Prostate gland (tissue), 2 donors: ENCODE results near the gene MAP2K7. TPM values are rescaled to one million over a fixed set of nuclear protein-coding genes. Genes with fewer than 3 reads are reported as not detected.

Experiments used
- DNase-seq: peaks from one replicate; pipeline ENCODE4 v3.0.0-alpha.2; 2019; ENCODE audit warnings: low spot score
- H3K27ac ChIP-seq, 2 donors: fragments of 200-600 bp; sonication (generic); 2 replicates each; pipeline ENCODE4 v1.5.1; 2017 to 2019
- H3K27me3 ChIP-seq: fragments of 200-600 bp; sonication (generic); replicated peaks from 2 replicates; pipeline ENCODE4 v1.5.1; 2019; ENCODE audit not compliant: insufficient read depth
- H3K36me3 ChIP-seq, 2 donors: fragments of 200-600 bp; sonication (generic); 1 replicate in 1 of 2; 2 replicates in 1 of 2; pipeline versions ENCODE4 v1.5.1 to v1.8.1; 2017 to 2019
- H3K4me1 ChIP-seq: fragments of 200-600 bp; sonication (generic); replicated peaks from 2 replicates; pipeline ENCODE4 v1.5.1; 2019
- H3K4me3 ChIP-seq, 2 donors: fragments of 200-600 bp; sonication (generic); 2 replicates each; pipeline ENCODE4 v1.5.1; 2017 to 2019
- H3K9me3 ChIP-seq: fragments of 200-600 bp; sonication (generic); 2 replicates; pipeline ENCODE4 v1.5.1; 2017
- POLR2A ChIP-seq: fragments of 450-650 bp; IDR thresholded peaks from one replicate; pipeline ENCODE4 v1.6.1; 2016; ENCODE audit warnings: antibody characterized with exemption, mild to moderate bottlenecking
- POLR2AphosphoS5 ChIP-seq: sonication (generic); formaldehyde crosslinking; IDR thresholded peaks from one replicate; pipeline ENCODE4 v1.6.1; 2017; ENCODE audit warnings: antibody characterized with exemption
- WGBS: methylation state at CpG from one replicate; pipeline ENCODE4 v1.1.5; 2018; 5-methylcytosine and 5-hydroxymethylcytosine counted together
- intact Hi-C: fragments of 100-400 bp; cut with DNase I; formaldehyde crosslinking; loops from one replicate; pipeline ENCODE4 v1.14.2; 2022
- total RNA-seq, 2 donors: library from RNA; depleted of rRNA; stranded (reverse); fragments of >200 nt; gene quantifications; one replicate each; pipeline ENCODE4 v1.1.0, GENCODE V29; 2016
- TF ChIP-seq, protein P1 (sequence below), 4 experiments: fragments of 200-600 bp in 2 of 4; fragments of 450-650 bp in 2 of 4; sonication (generic) in 2 of 4; IDR thresholded peaks; 1 replicate in 3 of 4; 2 replicates in 1 of 4; pipeline ENCODE4 v1.5.1; 2016 to 2019; ENCODE audit warnings: antibody characterized with exemption in 4 of 4, mild to moderate bottlenecking in 2 of 4, moderate library complexity in 2 of 4

Gene MAP2K7
- total RNA-seq, 2 donors from 2014 or later: 21.6 to 45.2 TPM

DNA sequence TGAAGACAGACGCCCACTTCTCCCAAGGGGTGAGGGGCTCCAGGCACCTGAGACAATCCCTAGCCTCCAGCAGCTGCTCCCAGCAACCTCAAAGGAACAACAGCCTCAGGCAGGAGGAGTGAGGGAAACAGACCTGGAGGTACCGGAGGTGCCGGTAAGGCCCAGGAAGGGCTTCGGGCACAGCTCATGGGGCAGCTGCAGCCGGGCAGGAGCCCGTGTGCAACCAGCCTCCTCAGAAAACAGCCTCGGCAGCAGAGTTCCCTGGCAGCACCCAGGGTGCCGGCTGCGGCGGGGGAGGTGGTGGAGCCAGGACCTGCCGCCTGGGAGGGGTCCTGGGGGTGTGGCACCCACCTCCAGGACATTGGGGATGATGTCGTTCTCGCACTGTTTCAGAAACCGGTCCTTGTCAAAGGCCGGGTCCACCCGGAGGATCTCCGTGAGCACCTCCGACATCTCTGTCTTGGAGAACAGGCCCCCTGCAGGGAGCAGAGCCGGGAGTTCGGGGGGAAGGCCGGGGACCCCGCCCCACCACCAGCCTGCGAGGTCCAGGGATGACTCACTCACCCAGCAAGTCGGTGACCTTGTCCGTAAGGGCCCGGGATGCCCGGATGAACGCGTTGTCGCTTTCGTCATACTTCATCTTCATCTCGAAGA is 28.7 kb downstream of the MAP2K7 start:
- H3K27ac ChIP-seq: no peak overlapping the region
- DNase-seq: no peak
- H3K27me3 ChIP-seq: no peaks in the 10 kb centered on the region
- peaks cover 12 to 49% of the 10 kb centered on the region in 2 donors for H3K36me3 ChIP-seq
- 92% methylated on average over 32 of the region's 32 CpGs for WGBS
- H3K9me3 ChIP-seq: no peaks in the 10 kb centered on the region
- no peak for TF ChIP-seq POLR2AphosphoS5
- TF ChIP-seq, protein P1, sequence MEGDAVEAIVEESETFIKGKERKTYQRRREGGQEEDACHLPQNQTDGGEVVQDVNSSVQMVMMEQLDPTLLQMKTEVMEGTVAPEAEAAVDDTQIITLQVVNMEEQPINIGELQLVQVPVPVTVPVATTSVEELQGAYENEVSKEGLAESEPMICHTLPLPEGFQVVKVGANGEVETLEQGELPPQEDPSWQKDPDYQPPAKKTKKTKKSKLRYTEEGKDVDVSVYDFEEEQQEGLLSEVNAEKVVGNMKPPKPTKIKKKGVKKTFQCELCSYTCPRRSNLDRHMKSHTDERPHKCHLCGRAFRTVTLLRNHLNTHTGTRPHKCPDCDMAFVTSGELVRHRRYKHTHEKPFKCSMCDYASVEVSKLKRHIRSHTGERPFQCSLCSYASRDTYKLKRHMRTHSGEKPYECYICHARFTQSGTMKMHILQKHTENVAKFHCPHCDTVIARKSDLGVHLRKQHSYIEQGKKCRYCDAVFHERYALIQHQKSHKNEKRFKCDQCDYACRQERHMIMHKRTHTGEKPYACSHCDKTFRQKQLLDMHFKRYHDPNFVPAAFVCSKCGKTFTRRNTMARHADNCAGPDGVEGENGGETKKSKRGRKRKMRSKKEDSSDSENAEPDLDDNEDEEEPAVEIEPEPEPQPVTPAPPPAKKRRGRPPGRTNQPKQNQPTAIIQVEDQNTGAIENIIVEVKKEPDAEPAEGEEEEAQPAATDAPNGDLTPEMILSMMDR (IDR thresholded peaks at IDR 0.05): no peak
- TF ChIP-seq POLR2A: no peak
- no peak overlapping the region for H3K4me3 ChIP-seq
- H3K4me1 ChIP-seq: peaks cover 17% of the 10 kb centered on the region
- intact Hi-C loops: no loop called here

DNA sequence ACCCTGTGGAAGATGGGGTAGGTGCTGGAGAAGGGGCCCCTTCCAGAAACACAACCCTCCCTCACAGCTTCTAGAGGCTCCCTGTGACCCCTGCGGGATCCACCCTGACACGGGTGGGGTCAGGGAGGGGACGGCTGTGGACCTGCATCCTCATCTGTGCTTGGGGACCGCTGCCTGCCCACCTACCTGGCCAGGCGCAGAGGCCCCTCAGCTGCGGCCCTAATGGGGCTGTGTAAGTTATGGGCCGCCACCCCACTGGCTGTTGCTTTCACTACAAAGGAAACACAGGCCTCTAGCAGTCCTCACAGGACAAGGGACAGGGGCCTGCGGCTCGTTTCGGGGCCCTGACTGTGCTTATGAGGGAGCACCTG is 29.2 kb downstream of the MAP2K7 start:
- Histone ChIP-seq H3K27ac (no peak overlapping the region), H3K36me3 (peaks cover 12 to 51% of the 10 kb centered on the region in 2 donors), H3K4me1 (peaks cover 14% of the 10 kb centered on the region), H3K4me3 (no peak overlapping the region), H3K9me3 (no peaks in the 10 kb centered on the region), H3K27me3 (no peaks in the 10 kb centered on the region)
- TF ChIP-seq, protein P1 (IDR thresholded peaks at IDR 0.05): no peak
- intact Hi-C loops: no loop called here
- no peak for DNase-seq
- WGBS: 96% methylated on average over 10 of the region's 10 CpGs

DNA sequence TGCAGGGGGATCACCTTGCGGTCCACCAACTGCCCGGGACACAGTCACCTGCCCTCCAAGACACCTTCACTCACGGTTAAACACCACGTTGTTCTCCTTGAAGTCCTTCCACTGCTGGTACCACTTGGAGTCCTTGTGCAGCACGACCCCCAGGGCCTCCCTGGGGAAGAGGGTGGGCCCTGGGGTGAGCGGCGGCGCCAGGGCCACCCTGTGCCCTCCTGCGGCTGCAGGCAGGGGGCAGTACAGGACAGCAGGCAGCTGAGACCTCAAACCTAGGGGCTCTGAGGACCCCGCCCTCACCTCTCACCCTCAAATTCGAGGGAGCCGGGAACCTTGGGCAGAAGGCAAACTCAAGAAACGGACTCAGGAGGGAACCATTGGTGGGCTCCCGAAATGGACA is 29.7 kb downstream of the MAP2K7 start:
- 87% methylated on average over 12 of the region's 14 CpGs for WGBS
- no peak for DNase-seq
- Histone ChIP-seq H3K4me3 (no peak overlapping the region), H3K4me1 (peaks cover 10% of the 10 kb centered on the region), H3K36me3 (peaks cover 12 to 51% of the 10 kb centered on the region in 2 donors), H3K27ac (no peak overlapping the region), H3K9me3 (no peaks in the 10 kb centered on the region), H3K27me3 (no peaks in the 10 kb centered on the region)
- TF ChIP-seq POLR2AphosphoS5 (no peak), POLR2A (no peak)
- TF ChIP-seq, protein P1 (IDR thresholded peaks at IDR 0.05): no peak
- intact Hi-C loops: no loop called here

DNA sequence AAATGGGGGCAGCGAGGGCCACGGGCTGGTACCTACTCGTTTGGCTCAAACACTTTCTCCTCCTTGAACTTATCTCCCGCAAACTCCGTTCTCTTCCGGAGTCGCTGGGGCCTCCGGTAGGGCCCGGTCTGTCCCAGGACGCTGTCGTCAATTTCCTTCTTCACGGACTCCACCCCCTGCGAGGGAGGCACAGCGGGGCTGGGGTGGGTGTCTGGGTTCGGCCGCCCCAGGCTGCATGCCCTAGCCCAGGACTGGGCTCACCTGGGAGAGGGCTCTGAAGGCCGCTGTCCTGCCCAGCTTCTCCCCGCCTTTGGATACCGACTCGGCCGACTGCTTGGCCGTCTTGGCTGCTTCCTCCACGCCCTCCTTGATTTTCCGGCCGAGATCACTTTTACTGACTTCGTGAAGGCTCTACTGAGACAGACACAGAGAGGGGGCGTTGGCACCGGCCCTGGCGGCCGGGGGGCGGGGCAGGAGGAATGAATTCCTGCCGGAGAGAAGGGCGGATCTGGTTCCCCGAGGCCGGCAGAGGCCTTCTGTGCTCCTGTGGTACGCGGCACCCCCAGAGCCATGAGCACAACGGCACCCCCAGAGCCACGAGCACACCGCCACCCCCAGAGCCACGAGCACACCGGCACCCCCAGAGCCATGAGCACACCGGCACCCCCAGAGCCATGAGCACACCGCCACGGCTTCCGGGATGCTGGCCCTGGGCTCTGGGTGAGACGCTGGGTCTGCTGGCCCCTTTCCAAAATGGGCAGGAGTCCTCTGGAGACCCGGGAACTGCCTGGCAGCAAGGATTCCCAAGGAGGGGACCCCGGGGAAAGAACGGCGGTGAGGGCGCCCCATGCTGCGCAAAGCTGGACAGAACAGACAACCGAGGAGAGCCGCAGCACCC is 30.4 kb downstream of the MAP2K7 start:
- WGBS: 82% methylated on average over 52 of the region's 55 CpGs
- intact Hi-C loops: no loop called here
- Histone ChIP-seq H3K4me1 (peaks cover 8% of the 10 kb centered on the region), H3K27ac (no peak overlapping the region), H3K27me3 (no peaks in the 10 kb centered on the region), H3K4me3 (no peak overlapping the region), H3K9me3 (no peaks in the 10 kb centered on the region), H3K36me3 (peaks cover 12 to 51% of the 10 kb centered on the region in 2 donors)
- DNase-seq: no peak
- TF ChIP-seq POLR2AphosphoS5: no peak
- TF ChIP-seq POLR2A: no peak
- TF ChIP-seq, protein P1 (IDR thresholded peaks at IDR 0.05): no peak
